Hepatocyte (in vitro differentiated cells): Measurements from ENCODE around the gene KNDC1. TPM values are rescaled to one million over a fixed set of nuclear protein-coding genes. Genes with fewer than 3 reads are reported as not detected.
A peak's percentile ranks its signal among the peaks of the same experiment; 100 is the strongest.
"Not testable (repeated sequence)": the region's sequence is repeated elsewhere in the genome, so short reads cannot be mapped to it uniquely, and the experiment has no call there.

Experiments
- DNase-seq: peaks from one replicate; pipeline ENCODE4 v3.0.0-alpha.2; 2016; ENCODE audit warnings: low spot score
- H2AFZ ChIP-seq: fragments of 200-600 bp; sonication (generic); 2 replicates; pipeline ENCODE4 v1.6.0; 2016; ENCODE audit warnings: antibody characterized with exemption, mild to moderate bottlenecking
- H3K27ac ChIP-seq: fragments of 200-600 bp; sonication (generic); 2 replicates; pipeline ENCODE4 v1.5.1; 2016; ENCODE audit warnings: mild to moderate bottlenecking
- H3K27me3 ChIP-seq: fragments of 200-600 bp; sonication (generic); 2 replicates; pipeline ENCODE4 v1.6.1; 2016
- H3K36me3 ChIP-seq: fragments of 200-600 bp; sonication (generic); replicated peaks from 2 replicates; pipeline ENCODE4 v1.5.1; 2016; ENCODE audit warnings: low read depth; ENCODE audit not compliant: insufficient read depth
- H3K4me1 ChIP-seq: fragments of 200-600 bp; sonication (generic); 2 replicates; pipeline ENCODE4 v1.5.1; 2016; ENCODE audit warnings: mild to moderate bottlenecking, moderate library complexity; ENCODE audit not compliant: insufficient read depth
- H3K4me2 ChIP-seq: fragments of 200-600 bp; sonication (generic); 2 replicates; pipeline ENCODE4 v1.6.0; 2016
- H3K4me3 ChIP-seq: fragments of 200-600 bp; sonication (generic); 2 replicates; pipeline ENCODE4 v1.5.1; 2016; ENCODE audit warnings: mild to moderate bottlenecking
- H3K79me2 ChIP-seq: fragments of 200-600 bp; sonication (generic); 2 replicates; pipeline ENCODE4 v1.6.0; 2017; ENCODE audit warnings: mild to moderate bottlenecking
- H3K9me2 ChIP-seq: fragments of 200-600 bp; sonication (generic); replicated peaks from 2 replicates; pipeline ENCODE4 v1.6.0; 2017; ENCODE audit warnings: mild to moderate bottlenecking; ENCODE audit not compliant: insufficient read depth
- H3K9me3 ChIP-seq: fragments of 200-600 bp; sonication (generic); 2 replicates; pipeline ENCODE4 v1.5.1; 2016; ENCODE audit warnings: low read depth, mild to moderate bottlenecking
- H4K20me1 ChIP-seq: fragments of 200-600 bp; sonication (generic); 2 replicates; pipeline ENCODE4 v1.6.0; 2016; ENCODE audit warnings: mild to moderate bottlenecking; ENCODE audit not compliant: insufficient read depth, poor library complexity, severe bottlenecking
- EZH2 ChIP-seq: fragments of 200-600 bp; sonication (generic); IDR thresholded peaks from 2 replicates; pipeline ENCODE4 v1.6.1; 2016; ENCODE audit warnings: antibody characterized with exemption, mild to moderate bottlenecking, borderline replicate concordance
- EZH2phosphoT487 ChIP-seq: fragments of 200-600 bp; sonication (generic); IDR thresholded peaks from one replicate; pipeline ENCODE4 v1.6.1; 2018; ENCODE audit warnings: antibody characterized with exemption, mild to moderate bottlenecking, low read depth, moderate library complexity; ENCODE audit not compliant: unreplicated experiment, severe bottlenecking
- WGBS: methylation state at CpG from one replicate; pipeline ENCODE4 v1.1.6; 2016; ENCODE audit warnings: low lambda C conversion rate; ENCODE audit errors: missing lambda C conversion rate; 5-methylcytosine and 5-hydroxymethylcytosine counted together
- polyA plus RNA-seq: library from polyadenylated mRNA; unstranded; fragments of >200 nt; fragmentation: Nextera tagmentation; extraction: Ambion mirVana; gene quantifications from 2 replicates; pipeline ENCODE4 v1.2.1, GENCODE V29; 2016
- total RNA-seq: library from RNA; depleted of rRNA; stranded (reverse); fragments of >200 nt; gene quantifications from 2 replicates; pipeline ENCODE4 v1.2.3, GENCODE V29; 2014
- TF ChIP-seq, protein P1 (sequence below): fragments of 200-600 bp; sonication (generic); IDR thresholded peaks from 2 replicates; pipeline ENCODE4 v1.5.1; 2016; ENCODE audit warnings: antibody characterized with exemption, mild to moderate bottlenecking; ENCODE audit not compliant: poor library complexity

The KNDC1 gene, protein sequence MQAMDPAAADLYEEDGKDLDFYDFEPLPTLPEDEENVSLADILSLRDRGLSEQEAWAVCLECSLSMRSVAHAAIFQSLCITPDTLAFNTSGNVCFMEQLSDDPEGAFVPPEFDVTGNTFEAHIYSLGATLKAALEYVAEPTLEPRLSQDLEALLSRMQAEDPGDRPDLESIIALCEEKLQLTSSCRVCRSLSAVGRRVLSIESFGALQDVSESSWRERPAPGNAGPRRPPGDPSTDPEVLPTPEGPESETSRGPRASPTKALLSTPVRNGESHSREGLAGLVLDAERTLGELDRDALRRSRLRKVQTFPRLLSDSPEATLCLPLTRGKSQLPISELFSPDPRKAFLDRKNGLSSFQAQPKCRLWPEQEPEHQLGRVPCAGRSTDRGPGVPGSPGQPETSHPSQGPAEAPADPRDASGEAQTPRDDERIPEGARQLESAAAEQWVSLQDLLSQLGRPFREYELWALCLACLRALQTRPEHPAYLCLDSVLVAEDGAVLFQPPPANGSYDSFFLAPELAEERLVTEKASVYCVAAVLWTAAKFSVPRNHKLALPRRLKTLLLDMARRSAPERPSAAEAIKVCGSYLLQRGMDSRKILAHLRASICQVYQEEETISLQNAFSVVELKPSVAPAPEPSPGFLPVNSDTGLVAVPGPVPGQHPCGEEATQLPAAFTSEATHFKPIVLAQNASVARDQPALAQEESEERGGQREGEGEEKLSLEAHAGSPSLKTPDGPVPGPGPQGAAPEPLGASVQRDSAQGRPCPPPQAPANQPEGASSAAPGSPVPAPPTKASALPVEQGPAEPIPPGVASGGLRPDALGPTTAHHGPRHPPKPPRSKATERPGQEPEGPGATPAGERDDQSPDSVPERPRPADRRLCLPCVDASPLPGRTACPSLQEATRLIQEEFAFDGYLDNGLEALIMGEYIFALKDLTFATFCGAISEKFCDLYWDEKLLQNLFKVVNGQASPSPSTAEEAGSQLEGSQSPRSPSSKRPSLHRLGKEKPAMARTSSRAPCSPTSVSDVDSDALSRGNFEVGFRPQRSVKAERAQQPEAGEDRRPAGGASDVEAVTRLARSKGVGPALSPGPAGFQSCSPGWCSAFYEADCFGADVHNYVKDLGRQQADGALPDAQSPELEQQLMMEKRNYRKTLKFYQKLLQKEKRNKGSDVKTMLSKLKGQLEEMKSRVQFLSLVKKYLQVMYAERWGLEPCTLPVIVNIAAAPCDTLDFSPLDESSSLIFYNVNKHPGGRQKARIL (N-terminal part only)
- 3.8 and 13.4 TPM in 2 replicates for total RNA-seq
- 4.0 and 4.3 TPM in 2 replicates for polyA plus RNA-seq

DNA sequence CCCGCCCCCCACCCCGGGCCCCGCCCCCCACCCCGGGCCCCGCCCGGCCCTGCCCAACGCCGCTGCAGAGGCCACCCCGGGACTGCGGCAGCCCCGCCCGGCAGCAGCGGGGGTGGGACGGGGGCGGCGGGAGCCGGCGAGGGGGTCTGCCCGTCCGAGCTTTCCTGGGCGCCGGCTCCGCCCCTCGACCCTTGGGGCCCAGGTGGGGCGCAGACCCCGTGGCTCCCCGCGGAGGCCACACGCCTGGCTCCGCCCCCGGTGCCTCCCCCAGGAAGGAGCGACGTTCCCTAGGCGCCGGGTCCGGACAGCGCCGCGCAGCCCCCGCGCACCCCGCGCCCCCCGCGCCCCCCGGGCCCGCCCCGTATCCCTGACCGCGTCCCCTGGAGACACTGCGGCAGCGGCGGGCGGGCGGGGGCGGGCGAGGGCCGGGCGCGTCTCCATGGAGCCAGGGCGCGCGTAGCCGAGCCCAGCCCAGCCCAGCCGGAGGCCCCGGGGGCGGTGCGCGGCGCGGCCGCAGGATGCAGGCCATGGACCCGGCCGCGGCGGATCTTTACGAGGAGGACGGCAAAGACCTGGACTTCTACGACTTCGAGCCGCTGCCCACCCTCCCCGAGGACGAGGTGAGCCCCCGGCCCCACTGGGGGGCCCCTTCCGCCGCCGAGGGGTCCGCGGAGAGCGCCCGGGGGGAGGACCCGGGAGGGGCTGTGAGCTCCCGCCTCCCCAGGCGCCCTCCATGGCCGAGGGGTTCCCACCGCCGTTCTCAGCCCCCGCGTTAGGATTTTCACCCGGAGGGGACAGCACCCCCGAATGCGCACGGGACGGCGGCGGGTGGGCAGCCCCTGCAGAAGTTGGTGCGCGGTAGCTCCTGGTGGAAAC, at the start of gene KNDC1:
TSS of gene KNDC1 (plus strand) at position 270 of the 876 bp plus-strand sequence. CDS start at position 519, 249 bp downstream.
- peak; percentile 79 for DNase-seq
- peak within 1 kb of the TSS; percentile 85 for H3K4me3 ChIP-seq
- H3K27ac ChIP-seq: peak within 1 kb of the TSS; percentile 73
- no peaks in the 10 kb centered on the region for H3K36me3 ChIP-seq
- H3K27me3 ChIP-seq: no peaks in the 10 kb centered on the region
- no peaks in the 10 kb centered on the region for H3K79me2 ChIP-seq
- peak within 1 kb of the TSS; percentile 100 for H3K4me2 ChIP-seq
- peaks cover 22% of the 10 kb centered on the region for H3K4me1 ChIP-seq
- H3K9me2 ChIP-seq: no peaks in the 10 kb centered on the region
- H4K20me1 ChIP-seq: peaks cover 3% of the 10 kb centered on the region
- H2AFZ ChIP-seq: peak within 1 kb of the TSS; percentile 76
- 0% methylated on average over 4 of the region's 108 CpGs for WGBS
- no peaks in the 10 kb centered on the region for H3K9me3 ChIP-seq
- TF ChIP-seq, protein P1, sequence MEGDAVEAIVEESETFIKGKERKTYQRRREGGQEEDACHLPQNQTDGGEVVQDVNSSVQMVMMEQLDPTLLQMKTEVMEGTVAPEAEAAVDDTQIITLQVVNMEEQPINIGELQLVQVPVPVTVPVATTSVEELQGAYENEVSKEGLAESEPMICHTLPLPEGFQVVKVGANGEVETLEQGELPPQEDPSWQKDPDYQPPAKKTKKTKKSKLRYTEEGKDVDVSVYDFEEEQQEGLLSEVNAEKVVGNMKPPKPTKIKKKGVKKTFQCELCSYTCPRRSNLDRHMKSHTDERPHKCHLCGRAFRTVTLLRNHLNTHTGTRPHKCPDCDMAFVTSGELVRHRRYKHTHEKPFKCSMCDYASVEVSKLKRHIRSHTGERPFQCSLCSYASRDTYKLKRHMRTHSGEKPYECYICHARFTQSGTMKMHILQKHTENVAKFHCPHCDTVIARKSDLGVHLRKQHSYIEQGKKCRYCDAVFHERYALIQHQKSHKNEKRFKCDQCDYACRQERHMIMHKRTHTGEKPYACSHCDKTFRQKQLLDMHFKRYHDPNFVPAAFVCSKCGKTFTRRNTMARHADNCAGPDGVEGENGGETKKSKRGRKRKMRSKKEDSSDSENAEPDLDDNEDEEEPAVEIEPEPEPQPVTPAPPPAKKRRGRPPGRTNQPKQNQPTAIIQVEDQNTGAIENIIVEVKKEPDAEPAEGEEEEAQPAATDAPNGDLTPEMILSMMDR: no peak
- no peak for TF ChIP-seq EZH2phosphoT487
- TF ChIP-seq EZH2: no peak

DNA sequence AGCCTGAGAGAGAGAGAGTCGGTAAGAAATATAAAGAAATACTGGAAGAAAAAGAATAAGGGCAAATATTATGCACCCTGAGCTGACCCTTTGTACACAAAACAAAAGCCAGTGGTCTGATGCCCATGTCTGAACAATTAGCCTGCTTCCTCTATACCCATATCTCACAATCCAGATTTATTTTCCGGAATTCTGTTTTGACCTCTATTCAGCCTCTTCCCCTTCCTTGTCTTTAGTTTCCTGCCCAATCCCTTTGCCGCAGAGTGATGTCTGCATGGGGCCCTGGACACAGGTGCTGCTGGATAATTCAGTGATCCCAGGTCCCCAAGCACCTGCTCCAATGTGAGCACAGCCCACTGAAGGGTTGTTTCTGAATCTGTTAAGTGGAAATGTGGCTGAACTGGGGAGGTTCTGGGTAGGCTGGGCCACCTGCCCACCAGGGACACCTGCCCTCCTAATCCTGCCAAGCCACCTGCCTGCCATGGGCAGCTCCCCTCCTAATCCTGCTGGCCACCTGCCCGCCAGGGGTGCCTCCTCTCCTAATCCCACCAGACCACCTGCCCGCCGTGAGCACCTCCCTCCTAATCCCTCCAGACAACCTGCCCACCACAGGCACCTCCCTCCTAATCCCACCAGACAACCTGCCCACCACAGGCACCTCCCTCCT, 49.3 kb upstream of the KNDC1 start:
- H3K79me2 ChIP-seq: no peaks in the 10 kb centered on the region
- H3K4me1 ChIP-seq: no peaks in the 10 kb centered on the region
- H3K4me3 ChIP-seq: no peak overlapping the region
- WGBS: 77% methylated on average over 5 of the region's 6 CpGs
- no peak overlapping the region for H3K27ac ChIP-seq
- H2AFZ ChIP-seq: no peak overlapping the region
- H3K4me2 ChIP-seq: no peak overlapping the region
- no peak for DNase-seq
- H3K27me3 ChIP-seq: no peaks in the 10 kb centered on the region
- H3K36me3 ChIP-seq: no peaks in the 10 kb centered on the region
- no peaks in the 10 kb centered on the region for H3K9me3 ChIP-seq
- H3K9me2 ChIP-seq: no peaks in the 10 kb centered on the region
- H4K20me1 ChIP-seq: no peaks in the 10 kb centered on the region
- TF ChIP-seq EZH2phosphoT487 (no peak), EZH2 (no peak)
- TF ChIP-seq, protein P1: no peak

DNA sequence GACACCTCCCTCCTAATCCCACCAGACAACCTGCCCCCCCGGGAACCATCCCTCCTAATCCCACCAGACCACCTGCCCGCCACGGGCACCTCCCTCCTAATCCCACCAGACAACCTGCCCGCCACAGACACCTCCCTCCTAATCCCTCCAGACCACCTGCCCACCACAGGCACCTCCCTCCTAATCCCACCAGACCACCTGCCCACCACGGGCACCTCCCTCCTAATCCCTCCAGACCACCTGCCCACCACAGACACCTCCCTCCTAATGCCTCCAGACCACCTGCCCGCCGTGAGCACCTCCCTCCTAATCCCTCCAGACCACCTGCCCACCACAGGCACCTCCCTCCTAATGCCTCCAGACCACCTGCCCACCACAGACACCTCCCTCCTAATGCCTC, 48.4 kb upstream of the KNDC1 start:
- DNase-seq: peak; percentile 51
- H3K4me3 ChIP-seq, H3K9me3 ChIP-seq, H3K9me2 ChIP-seq, H3K4me2 ChIP-seq, H2AFZ ChIP-seq, H3K27me3 ChIP-seq, H3K27ac ChIP-seq, H3K79me2 ChIP-seq, H3K4me1 ChIP-seq, H3K36me3 ChIP-seq, H4K20me1 ChIP-seq: not testable (repeated sequence)
- WGBS: 75% methylated on average over 1 of the region's 7 CpGs
